GM19193 (cell line): ENCODE results near the gene RPS6KA5.

Source experiments
- POLR2A ChIP-seq: IDR thresholded peaks from 4 replicates; pipeline ENCODE4 v1.6.1; 2011; ENCODE audit not compliant: insufficient read depth, insufficient read length; ENCODE audit errors: extremely low read depth

RPS6KA5 gene

DNA sequence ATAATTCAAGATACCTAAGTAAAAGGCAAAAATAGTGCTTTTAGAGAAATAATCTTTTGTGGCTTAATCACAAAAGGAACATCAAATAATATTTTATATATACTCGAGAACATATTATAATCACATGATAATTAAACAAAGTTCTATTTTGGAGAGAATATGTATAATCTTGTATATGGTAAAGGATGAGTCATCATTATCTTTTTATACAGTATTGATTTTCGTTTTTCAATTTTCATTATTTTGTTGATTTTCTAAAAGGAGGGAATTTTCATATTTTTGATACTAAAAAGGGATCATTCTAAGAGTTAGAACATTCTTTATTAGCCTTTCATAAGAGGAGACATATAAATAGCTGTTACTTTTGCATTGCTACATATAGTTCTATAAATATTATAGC, 166.9 kb downstream of the RPS6KA5 start:
- TF ChIP-seq POLR2A, result no peak

DNA sequence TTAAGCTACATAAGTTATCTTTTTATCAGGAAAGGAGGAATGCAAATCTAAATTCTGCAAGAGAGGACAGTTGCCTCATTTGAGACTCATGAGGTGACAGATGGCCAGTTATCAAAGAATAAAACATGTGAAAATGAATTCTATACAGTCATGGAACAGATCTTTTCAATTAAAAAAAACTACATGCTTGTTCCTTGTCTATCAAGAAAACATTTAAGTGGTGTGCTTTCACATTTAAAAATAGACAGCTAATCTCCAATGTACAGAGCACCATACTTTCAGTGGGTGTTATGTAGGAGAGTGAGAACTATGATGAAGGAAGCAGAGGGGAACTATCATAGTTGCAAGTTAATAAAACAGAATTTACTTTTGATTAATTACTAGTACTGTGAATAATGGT, 167.5 kb downstream of the RPS6KA5 start:
- TF ChIP-seq POLR2A, result no peak

DNA sequence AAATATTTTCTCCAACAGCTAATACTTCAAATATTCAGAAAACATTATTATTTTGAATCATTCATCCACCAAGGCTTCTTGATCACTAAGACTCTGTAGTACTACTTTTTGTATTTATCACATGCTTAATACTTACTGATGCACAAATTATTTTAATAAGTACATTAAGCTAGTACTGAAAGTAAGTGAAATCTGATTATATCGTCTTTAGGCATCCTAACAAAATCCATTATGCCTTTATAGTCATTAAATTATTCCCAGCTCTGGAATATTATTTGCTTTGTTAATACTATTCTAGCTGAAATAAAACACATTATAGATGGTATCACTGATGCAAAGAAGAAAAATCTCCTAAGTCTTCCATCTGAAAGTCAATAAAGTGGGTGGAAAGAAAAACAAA, 169.1 kb downstream of the RPS6KA5 start:
- no peak for TF ChIP-seq POLR2A

DNA sequence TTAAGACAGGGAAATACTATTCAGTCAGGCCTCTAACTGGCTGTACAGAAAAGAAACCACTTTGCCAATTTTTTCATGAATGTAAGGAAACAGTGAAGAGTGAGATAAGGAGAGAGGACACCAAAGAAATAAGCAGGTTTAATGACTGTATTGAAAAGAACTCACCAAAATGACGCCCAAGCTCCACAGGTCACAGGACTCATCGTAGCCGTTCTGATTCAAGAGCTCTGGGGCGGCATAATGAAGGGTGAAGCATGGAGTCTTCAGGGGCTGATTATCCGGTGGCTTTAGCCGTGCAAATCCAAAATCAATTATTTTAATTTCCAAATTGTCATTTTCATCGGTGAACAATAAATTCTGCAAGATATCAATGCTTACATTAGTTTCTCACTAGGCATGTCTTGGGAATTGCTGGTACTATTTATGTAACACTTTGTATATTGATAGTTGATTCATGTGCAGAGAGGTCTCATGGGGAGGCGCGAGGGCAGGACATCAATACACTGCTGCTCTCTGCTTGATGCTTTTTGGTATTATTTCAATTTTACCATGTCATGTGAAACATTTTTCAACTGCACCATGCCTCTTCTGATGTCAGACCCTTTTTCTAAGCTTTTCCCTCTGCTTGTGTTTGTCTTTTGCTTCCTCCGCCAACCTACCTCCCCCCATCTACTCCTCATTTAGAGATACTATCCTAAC, 170.0 kb downstream of the RPS6KA5 start:
- TF ChIP-seq POLR2A, result no peak

DNA sequence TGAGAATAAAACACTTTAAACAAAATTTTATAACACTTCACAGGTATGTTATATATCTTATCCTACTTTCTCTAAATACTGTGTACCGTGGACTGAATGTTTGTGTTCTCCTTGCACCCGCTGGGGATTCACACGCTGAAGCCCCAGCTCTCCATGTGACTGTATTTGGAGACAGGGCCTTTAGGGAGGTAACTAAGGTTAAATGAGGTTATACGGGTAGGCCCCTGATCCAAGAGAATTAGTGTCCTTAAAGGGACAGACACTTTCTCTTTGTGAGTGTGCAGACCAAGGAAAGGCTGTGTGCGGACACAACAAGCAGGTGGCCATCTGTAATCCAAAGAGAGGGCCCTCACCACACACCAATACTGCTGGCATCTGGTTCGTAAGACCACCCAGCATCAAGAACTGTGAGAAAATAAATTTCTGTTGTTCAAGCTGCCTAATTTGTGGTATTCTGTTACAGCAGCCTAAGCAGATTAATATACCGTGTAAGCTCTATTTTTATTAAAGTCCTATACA, 174.1 kb downstream of the RPS6KA5 start:
- TF ChIP-seq POLR2A, result no peak

DNA sequence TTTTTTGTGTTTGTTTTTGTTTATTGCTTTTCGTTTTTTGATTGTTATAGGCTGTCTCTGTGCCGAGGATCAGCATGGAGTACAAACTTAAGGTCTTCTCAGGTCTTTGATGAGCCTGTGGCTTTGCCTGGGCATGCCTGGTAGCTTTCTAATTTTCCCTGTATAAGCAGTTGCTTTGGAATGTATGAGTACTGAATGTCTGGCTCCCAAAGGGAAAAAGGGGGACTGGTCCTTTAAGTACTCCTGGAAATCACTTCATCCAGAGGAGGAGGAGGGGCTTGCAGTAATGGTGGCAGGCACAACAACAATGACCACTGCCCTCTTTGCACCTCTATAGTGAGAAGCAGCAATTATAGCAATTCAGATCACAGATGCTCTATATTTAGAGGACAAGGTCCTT, 176.7 kb downstream of the RPS6KA5 start:
- no peak for TF ChIP-seq POLR2A

DNA sequence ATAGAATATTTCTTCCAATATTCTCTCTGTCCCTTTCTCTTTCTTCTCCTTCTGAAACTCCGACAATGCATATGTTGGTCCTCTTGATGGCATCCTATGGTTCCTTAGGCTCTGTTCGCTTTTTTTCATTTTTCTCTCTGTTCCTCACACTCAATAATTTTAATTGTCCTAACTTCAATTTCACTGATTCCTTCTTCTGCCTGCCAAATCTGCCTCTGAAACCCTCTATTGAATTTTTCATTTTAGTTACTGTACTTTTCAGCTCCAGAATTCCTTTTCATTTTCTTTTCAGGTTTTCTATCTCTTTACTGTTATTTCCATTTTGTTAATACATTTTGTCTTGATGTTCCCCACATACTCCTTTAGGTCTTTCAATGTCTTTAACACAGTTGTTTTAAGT, 177.2 kb downstream of the RPS6KA5 start:
- no peak for TF ChIP-seq POLR2A

DNA sequence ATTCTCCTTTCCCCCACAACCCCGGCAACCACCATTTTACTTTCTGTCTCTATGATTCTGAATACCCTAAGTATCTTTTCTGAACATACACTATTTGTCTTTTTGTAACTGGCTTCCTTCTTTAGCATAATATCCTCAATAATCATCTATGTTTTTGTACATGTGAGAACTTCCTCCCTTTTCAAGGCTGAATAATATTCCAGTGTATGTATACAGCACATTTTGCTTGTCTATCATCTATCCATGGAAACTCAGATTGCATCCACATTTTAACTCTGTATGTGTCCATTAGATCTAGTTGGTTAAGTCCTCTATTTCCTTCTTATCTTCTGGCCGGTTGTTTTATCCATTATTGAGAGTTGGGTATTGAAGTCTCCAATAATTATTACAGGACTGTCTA, 180.2 kb downstream of the RPS6KA5 start:
- TF ChIP-seq POLR2A, result no peak

DNA sequence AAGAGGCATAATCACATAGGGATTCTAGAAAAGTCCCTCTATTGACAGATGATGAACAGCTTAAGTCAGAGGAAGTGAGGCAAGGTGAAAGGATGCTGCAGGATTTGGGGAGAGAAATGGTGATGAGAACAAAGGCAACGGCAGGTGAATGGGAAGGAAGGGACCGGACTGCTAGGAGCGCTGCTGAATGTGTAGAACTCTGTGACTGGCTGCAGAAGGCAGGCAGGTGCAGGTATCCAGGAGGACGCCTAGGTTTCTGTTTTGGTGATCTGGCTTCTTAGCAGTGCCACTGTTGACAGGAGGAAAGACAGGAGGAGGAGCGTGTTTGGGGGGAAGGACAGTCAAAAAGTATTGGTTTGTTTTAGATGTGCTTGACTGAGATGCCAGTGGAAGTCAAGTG, 185.8 kb downstream of the RPS6KA5 start:
- no peak for TF ChIP-seq POLR2A

DNA sequence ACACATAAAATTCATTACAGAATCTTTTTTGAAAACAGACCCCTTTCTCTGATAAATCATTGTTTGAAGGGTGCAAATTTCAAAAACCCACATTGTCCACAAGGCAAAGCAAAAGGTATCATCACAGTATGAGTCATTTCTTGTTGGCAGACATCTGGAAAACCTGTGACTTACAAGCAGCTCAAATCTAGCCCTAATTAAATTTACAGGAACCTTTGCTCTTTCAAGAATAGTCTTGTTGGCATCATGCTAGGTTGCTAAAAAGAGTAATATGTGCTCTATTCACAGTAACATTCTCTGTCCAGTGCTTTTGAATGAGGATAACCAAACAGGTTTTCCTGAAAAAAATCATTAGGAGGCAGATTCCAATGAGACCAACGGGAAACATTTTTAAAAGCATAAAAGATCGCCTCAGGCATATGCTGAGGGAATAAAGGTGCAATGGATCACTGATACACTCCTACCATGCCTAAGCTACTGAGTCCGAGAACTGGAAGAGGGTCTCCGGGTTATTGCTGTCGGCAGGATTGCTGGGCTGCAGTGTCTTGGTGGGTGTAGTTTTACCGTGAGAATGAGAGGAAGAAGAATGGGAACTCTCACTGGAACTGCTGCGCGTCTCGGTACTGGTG, 188.7 kb downstream of the RPS6KA5 start:
- TF ChIP-seq POLR2A, result no peak

DNA sequence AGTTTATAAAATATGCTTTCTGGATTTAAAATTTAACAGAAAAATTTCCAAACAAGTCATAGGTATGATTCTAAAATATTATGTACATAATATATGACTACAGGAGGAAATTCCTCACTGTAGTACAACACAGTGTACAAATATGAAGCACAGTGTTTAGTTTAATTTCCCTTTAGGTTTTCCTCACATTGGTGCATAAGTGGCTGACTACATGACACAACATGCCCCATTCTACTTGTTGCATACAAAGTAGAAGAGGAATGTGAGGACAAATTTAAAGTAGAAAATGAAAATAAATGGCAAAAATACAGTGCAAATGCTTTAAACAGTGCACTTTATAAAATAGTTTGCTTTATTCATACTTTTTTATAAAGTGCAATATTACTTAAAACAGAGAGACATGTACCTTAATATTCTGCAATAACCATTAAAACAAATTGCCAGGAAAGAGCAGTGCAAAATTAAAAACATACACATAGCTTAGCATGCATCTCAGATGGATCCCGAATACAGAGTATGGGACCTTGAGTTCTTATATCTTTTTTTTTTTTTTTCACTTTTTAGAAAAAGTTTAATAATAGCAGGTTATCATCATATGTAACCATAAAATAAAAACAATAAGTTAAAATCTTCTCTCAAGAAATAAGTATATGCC, 189.4 kb downstream of the RPS6KA5 start:
- TF ChIP-seq POLR2A, result no peak

DNA sequence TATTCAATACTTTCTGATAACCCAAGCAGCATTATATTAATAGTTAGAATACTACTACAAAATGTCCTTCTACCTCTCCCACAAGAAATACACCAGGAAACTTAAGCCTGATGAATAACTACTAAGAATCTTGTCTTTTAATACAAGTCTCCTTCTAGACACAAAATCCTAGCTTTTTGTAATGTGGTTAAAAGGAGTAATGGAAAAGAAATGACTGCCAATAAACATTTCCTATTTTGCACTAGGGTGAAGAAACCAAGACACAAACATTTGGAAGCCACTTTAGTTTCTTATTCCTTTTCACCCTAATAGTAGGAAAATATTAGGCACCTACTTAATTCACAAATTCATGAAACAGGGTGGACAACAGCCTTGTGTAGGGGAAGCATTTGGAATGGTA, 192.9 kb downstream of the RPS6KA5 start:
- TF ChIP-seq POLR2A, result no peak

DNA sequence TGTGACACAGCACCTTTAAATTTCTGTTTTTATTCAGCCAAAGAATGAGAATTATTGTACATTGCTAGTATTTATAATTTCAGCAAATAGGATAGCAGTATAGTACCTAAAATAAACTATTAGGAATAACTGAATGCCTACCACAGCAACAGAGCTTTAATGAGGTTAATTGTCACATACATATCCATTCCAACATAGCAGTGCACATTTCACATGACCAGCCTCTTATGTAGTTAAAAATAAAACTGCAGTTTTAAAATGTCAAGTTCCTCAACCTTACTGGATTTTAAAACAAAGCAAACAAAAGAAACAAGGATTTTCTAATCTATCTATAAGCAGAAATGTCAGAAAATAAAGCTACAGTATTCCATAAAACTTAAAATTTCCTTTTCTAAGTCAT, 193.6 kb downstream of the RPS6KA5 start:
- no peak for TF ChIP-seq POLR2A

DNA sequence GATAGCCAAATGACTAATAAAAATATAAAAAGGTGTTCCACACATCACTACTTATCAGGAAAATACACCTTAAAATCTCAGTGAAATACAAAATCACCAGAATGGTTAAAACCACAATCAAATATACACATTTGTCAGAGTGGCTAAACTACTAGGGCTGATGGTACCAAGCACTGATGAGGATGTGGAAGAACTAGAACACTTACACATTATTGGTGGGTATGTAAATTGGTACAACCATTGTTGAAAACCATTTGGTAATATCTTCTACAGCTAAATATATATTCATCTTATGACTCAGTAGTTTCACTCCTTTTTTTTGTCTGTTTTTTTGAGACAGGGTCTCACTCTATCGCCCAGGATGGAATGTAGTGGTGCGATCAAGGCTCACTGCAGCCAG, 195.7 kb downstream of the RPS6KA5 start:
- no peak for TF ChIP-seq POLR2A

DNA sequence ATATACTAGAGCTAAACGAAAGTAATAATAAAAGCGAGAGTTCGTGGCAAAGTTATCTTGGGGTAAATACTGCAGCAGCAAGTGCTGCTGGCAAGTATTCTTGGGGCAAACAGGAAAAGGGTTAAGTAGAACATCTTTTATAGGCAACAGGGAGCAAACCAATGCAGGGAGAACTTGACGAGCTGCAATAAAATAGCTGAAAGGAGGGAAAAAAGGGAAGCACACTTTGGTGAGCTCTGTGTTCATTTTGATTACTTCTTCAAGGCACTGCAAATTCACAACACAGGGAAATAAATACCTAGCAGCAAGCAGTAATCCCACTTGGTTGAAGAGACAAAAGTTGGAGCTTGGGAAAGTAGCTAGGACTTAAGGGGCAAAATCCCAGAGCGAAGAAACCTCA, 201.9 kb downstream of the RPS6KA5 start:
- TF ChIP-seq POLR2A, result no peak

DNA sequence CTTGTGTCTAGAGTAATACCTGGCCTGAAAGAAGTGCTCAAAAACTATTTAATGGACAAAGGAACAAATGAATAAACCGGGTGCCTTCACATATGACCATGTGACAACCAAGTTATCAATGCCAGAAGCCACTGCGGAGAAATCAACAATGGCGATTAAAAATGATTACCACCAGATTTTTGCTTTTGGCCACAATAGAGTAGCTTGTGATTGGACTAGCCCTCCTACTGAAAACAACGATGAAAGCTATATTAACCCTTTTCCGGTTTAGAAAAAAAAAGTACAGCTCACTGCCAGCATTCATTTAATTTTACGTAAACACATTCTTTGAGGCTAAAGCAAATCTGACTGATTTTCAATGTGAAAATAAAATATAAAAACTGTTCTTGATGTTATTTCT, 202.6 kb downstream of the RPS6KA5 start:
- no peak for TF ChIP-seq POLR2A
